Breast epithelium (tissue), 3 donors: ENCODE results near the gene MARS1.

Source experiments
- CTCF ChIP-seq, 3 donors: fragments of 450-650 bp; IDR thresholded peaks; one replicate each; pipeline ENCODE4 v1.5.1; 2016 to 2017; ENCODE audit warnings: antibody characterized with exemption in 3 of 3, mild to moderate bottlenecking in 3 of 3, moderate library complexity in 3 of 3
- POLR2A ChIP-seq: fragments of 450-650 bp; IDR thresholded peaks from one replicate; pipeline ENCODE4 v1.6.1; 2016; ENCODE audit warnings: antibody characterized with exemption, mild to moderate bottlenecking, moderate library complexity
- POLR2AphosphoS5 ChIP-seq, 3 donors: sonication (generic); formaldehyde crosslinking; IDR thresholded peaks; one replicate each; pipeline ENCODE4 v1.6.1; 2017; ENCODE audit warnings: antibody characterized with exemption in 3 of 3

DNA sequence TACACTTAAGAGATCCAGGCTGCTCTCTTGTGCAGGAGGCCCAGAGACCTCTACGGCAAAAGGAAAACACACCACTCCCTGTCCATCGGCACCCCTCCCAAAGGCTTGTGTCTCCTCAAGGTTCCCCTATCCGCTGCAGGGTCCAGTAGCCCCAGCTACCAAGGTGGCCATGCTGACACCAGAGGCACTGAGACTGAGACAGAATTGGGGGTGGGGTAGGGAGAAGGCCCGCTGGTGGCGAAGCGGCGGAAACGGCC is 31.9 kb downstream of the MARS1 start:
- no peak for TF ChIP-seq POLR2A
- no peak for TF ChIP-seq POLR2AphosphoS5 (IDR thresholded peaks at IDR 0.05)
- TF ChIP-seq CTCF (IDR thresholded peaks at IDR 0.05) = no peak
